ENCODE data around the gene PODXL2.

- no peak for TF ChIP-seq POLR2A (IDR thresholded peaks at IDR 0.05)
- TF ChIP-seq, protein P1, sequence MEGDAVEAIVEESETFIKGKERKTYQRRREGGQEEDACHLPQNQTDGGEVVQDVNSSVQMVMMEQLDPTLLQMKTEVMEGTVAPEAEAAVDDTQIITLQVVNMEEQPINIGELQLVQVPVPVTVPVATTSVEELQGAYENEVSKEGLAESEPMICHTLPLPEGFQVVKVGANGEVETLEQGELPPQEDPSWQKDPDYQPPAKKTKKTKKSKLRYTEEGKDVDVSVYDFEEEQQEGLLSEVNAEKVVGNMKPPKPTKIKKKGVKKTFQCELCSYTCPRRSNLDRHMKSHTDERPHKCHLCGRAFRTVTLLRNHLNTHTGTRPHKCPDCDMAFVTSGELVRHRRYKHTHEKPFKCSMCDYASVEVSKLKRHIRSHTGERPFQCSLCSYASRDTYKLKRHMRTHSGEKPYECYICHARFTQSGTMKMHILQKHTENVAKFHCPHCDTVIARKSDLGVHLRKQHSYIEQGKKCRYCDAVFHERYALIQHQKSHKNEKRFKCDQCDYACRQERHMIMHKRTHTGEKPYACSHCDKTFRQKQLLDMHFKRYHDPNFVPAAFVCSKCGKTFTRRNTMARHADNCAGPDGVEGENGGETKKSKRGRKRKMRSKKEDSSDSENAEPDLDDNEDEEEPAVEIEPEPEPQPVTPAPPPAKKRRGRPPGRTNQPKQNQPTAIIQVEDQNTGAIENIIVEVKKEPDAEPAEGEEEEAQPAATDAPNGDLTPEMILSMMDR (IDR thresholded peaks at IDR 0.05) = no peak
These were observed 88.6 kb downstream of the PODXL2 start for GRCh38 chr3:127717357-127718244.
